IMR-90 (cell line): ENCODE results near the gene TMEM132A.

Experiments used
- BHLHE40 ChIP-seq: fragments of 150-350 bp; IDR thresholded peaks from 2 replicates; pipeline ENCODE4 v1.6.1; 2016; ENCODE audit warnings: mild to moderate bottlenecking, low read depth, low read length
- CEBPB ChIP-seq: IDR thresholded peaks from 2 replicates; pipeline ENCODE4 v1.6.1; 2012; ENCODE audit warnings: low read depth, low read length, improper control_type of control experiment
- CTCF ChIP-seq: conservative IDR thresholded peaks from 2 replicates; pipeline ENCODE4 v1.5.1; 2012; ENCODE audit warnings: mild to moderate bottlenecking, low read depth, low read length, improper control_type of control experiment
- MXI1 ChIP-seq: IDR thresholded peaks from 2 replicates; pipeline ENCODE4 v1.6.1; 2012; ENCODE audit warnings: low read depth, mild to moderate bottlenecking, low read length, moderate library complexity, borderline replicate concordance
- POLR2A ChIP-seq: IDR thresholded peaks from 2 replicates; pipeline ENCODE4 v1.6.1; 2012; ENCODE audit warnings: mild to moderate bottlenecking, low read depth, low read length
- RCOR1 ChIP-seq: IDR thresholded peaks from 2 replicates; pipeline ENCODE4 v1.6.1; 2012; ENCODE audit warnings: mild to moderate bottlenecking, low read length, improper control_type of control experiment; ENCODE audit not compliant: insufficient replicate concordance
- RFX5 ChIP-seq: IDR thresholded peaks from 2 replicates; pipeline ENCODE4 v1.8.0; 2012; ENCODE audit warnings: low read depth, mild to moderate bottlenecking, low read length, moderate library complexity
- USF2 ChIP-seq: fragments of 150-350 bp; IDR thresholded peaks from 2 replicates; pipeline ENCODE4 v1.6.1; 2017; ENCODE audit warnings: mild to moderate bottlenecking, antibody characterized with exemption, low read length, low read depth

- TF ChIP-seq CTCF = no peak
- no peak for TF ChIP-seq CEBPB
- TF ChIP-seq POLR2A = no peak
- TF ChIP-seq USF2 = no peak
- TF ChIP-seq BHLHE40 = no peak
- no peak for TF ChIP-seq MXI1
- no peak for TF ChIP-seq RCOR1
- no peak for TF ChIP-seq RFX5
Observed at GRCh38 chr11:60934124-60934789, 10.0 kb downstream of the TMEM132A start.
